LoVo (cell line): Measurements from ENCODE around the gene GYPC.
"Not testable (repeated sequence)": the region's sequence is repeated elsewhere in the genome, so short reads cannot be mapped to it uniquely, and the experiment has no call there.

ENCODE experiments used
- DNase-seq: peaks from one replicate; pipeline ENCODE4 v3.0.0-alpha.2; 2016; ENCODE audit warnings: low spot score

Gene GYPC

GRCh38 chr2:126655500-126656430 lies at the start of gene GYPC:
GYPC (plus strand) TSS chr2:126656158; CDS start chr2:126656264, 106 bp downstream.
- DNase-seq = no peak

GRCh38 chr2:126614524-126615227 lies 41.3 kb upstream of the GYPC start:
- no peak for DNase-seq

- no peak for DNase-seq
These were observed 39.3 kb upstream of the GYPC start for GRCh38 chr2:126616606-126617069.

- DNase-seq = no peak
These were observed 35.7 kb upstream of the GYPC start for GRCh38 chr2:126620302-126620701.

- DNase-seq = no peak
These were observed 33.0 kb upstream of the GYPC start for GRCh38 chr2:126623000-126623399.

- DNase-seq = no peak
These were observed 28.3 kb upstream of the GYPC start for GRCh38 chr2:126627643-126628042.

- DNase-seq = peak; percentile 33
These were observed 21.6 kb upstream of the GYPC start for GRCh38 chr2:126634273-126634861.

GRCh38 chr2:126635281-126635680 lies 20.7 kb upstream of the GYPC start:
- DNase-seq = peak; percentile 1

- DNase-seq = no peak
These were observed 20.2 kb upstream of the GYPC start for GRCh38 chr2:126635736-126636135.

- DNase-seq = no peak
These were observed 18.6 kb upstream of the GYPC start for GRCh38 chr2:126637386-126637785.

- DNase-seq = no peak
These were observed 17.2 kb upstream of the GYPC start for GRCh38 chr2:126638746-126639145.

GRCh38 chr2:126639276-126639675 lies 16.7 kb upstream of the GYPC start:
- DNase-seq = no peak

- not testable (repeated sequence) for DNase-seq
These were observed 14.7 kb upstream of the GYPC start for GRCh38 chr2:126641294-126641693.

GRCh38 chr2:126642031-126642430 lies 13.9 kb upstream of the GYPC start:
- DNase-seq = no peak

GRCh38 chr2:126643431-126643830 lies 12.5 kb upstream of the GYPC start:
- no peak for DNase-seq

- no peak for DNase-seq
These were observed 12.0 kb upstream of the GYPC start for GRCh38 chr2:126643972-126644371.

- DNase-seq = no peak
These were observed 11.2 kb upstream of the GYPC start for GRCh38 chr2:126644630-126645191.

- DNase-seq = no peak
These were observed 10.7 kb upstream of the GYPC start for GRCh38 chr2:126645211-126645618.

- no peak for DNase-seq
These were observed 9.9 kb upstream of the GYPC start for GRCh38 chr2:126646026-126646425.

GRCh38 chr2:126647714-126648344 lies 8.1 kb upstream of the GYPC start:
- DNase-seq = not testable (repeated sequence)

GRCh38 chr2:126648345-126648786 lies 7.6 kb upstream of the GYPC start:
- not testable (repeated sequence) for DNase-seq

GRCh38 chr2:126649101-126649500 lies 6.9 kb upstream of the GYPC start:
- DNase-seq = no peak
